A673 (cell line): ENCODE results near the gene KCNK15. TPM values are rescaled to one million over a fixed set of nuclear protein-coding genes. Genes with fewer than 3 reads are reported as not detected.

ENCODE experiments used
- BruUV-seq: library from RNA; stranded (reverse); fragments of 400-500 nt; replicated peaks from 2 replicates; lab custom pipeline; 2021; lab: Mats Ljungman, UMichigan
- CTCF ChIA-PET: fragments of 300-600 bp; sonication (Branson Sonifier 250); formaldehyde crosslinking; loops from one replicate; lab custom pipeline; 2022; ENCODE audit warnings: antibody characterized with exemption; lab: Charles Lee
- POLR2A ChIA-PET: fragments of 300-600 bp; sonication (Branson Sonifier 250); formaldehyde crosslinking; loops from one replicate; lab custom pipeline; 2022; ENCODE audit warnings: antibody characterized with exemption; ENCODE audit not compliant: low non-redundant PET; lab: Charles Lee
- DNase-seq: peaks from one replicate; pipeline ENCODE4 v3.0.0-alpha.2; 2015; ENCODE audit warnings: low spot score
- H3K27ac ChIP-seq: fragments of 200-600 bp; sonication (generic); 2 replicates; pipeline ENCODE4 v1.5.1; 2016; ENCODE audit warnings: mixed run types, low read depth, mild to moderate bottlenecking, mixed read lengths, antibody characterized with exemption, low read length; ENCODE audit not compliant: poor library complexity, severe bottlenecking
- H3K27me3 ChIP-seq: fragments of 200-600 bp; sonication (generic); replicated peaks from 2 replicates; pipeline ENCODE4 v1.6.1; 2017; ENCODE audit warnings: mixed run types, low read depth, mild to moderate bottlenecking, mixed read lengths, antibody characterized with exemption, low read length; ENCODE audit not compliant: insufficient read depth, poor library complexity
- H3K36me3 ChIP-seq: fragments of 200-600 bp; sonication (generic); 2 replicates; pipeline ENCODE4 v1.6.1; 2016; ENCODE audit warnings: mixed run types, mild to moderate bottlenecking, mixed read lengths, antibody characterized with exemption, low read length; ENCODE audit not compliant: insufficient read depth, poor library complexity, severe bottlenecking
- H3K4me1 ChIP-seq: fragments of 200-600 bp; sonication (generic); 2 replicates; pipeline ENCODE4 v1.6.1; 2017; ENCODE audit warnings: mixed run types, mild to moderate bottlenecking, mixed read lengths, antibody characterized with exemption, low read length; ENCODE audit not compliant: insufficient read depth, poor library complexity, severe bottlenecking
- H3K4me3 ChIP-seq: fragments of 200-600 bp; sonication (generic); 2 replicates; pipeline ENCODE4 v1.5.1; 2016; ENCODE audit warnings: low read depth, mixed run types, mild to moderate bottlenecking, mixed read lengths, low read length; ENCODE audit not compliant: poor library complexity, severe bottlenecking
- H3K9me3 ChIP-seq: fragments of 200-600 bp; sonication (generic); 2 replicates; pipeline ENCODE4 v1.6.1; 2016; ENCODE audit warnings: mixed run types, low read depth, mild to moderate bottlenecking, mixed read lengths, antibody characterized with exemption, low read length; ENCODE audit not compliant: poor library complexity, severe bottlenecking
- CTCF ChIP-seq: fragments of 300-800, 200-600 bp; sonication (generic); conservative IDR thresholded peaks from 2 replicates; pipeline ENCODE4 v1.5.1; 2017; ENCODE audit warnings: low read depth, mild to moderate bottlenecking, antibody characterized with exemption, low read length, moderate library complexity, mixed read lengths
- EZH2 ChIP-seq: fragments of 200-600 bp; sonication (generic); IDR thresholded peaks from 2 replicates; pipeline ENCODE4 v1.6.1; 2017; ENCODE audit warnings: borderline replicate concordance, low read depth, mild to moderate bottlenecking, mixed read lengths, antibody characterized with exemption, low read length; ENCODE audit not compliant: poor library complexity, severe bottlenecking
- intact Hi-C: fragments of 100-400 bp; cut with micrococcal nuclease; formaldehyde crosslinking; loops from one replicate; pipeline ENCODE4 v1.10.0; 2022; ENCODE audit not compliant: unreplicated experiment
- total RNA-seq: library from RNA; stranded (reverse); gene quantifications from 2 replicates; pipeline ENCODE4 v1.2.3, GENCODE V29; 2021

KCNK15 gene
- total RNA-seq, 1 experiment from 2014 or later: not detected

GRCh38 chr20:44727651-44728050 is 18.0 kb upstream of the KCNK15 start:
- H3K36me3 ChIP-seq: no peaks in the 10 kb centered on the region
- ChIA-PET POLR2A (no interaction called here), CTCF (no interaction called here)
- no peaks in the 10 kb centered on the region for H3K27me3 ChIP-seq
- no peak for TF ChIP-seq CTCF
- TF ChIP-seq EZH2: no peak
- no peak for DNase-seq
- H3K9me3 ChIP-seq: no peaks in the 10 kb centered on the region
- H3K4me1 ChIP-seq: peaks cover 11% of the 10 kb centered on the region
- H3K4me3 ChIP-seq: no peak overlapping the region
- H3K27ac ChIP-seq: no peak overlapping the region
- BruUV-seq: no TSS peak
- intact Hi-C loops: no loop called here

GRCh38 chr20:44728801-44729443 is 16.7 kb upstream of the KCNK15 start:
- no peaks in the 10 kb centered on the region for H3K36me3 ChIP-seq
- no peaks in the 10 kb centered on the region for H3K9me3 ChIP-seq
- BruUV-seq: no TSS peak
- POLR2A ChIA-PET: no interaction called here
- CTCF ChIA-PET: no interaction called here
- H3K27ac ChIP-seq: no peak overlapping the region
- peak; percentile 64 for DNase-seq
- intact Hi-C loops: no loop called here
- H3K27me3 ChIP-seq: no peaks in the 10 kb centered on the region
- peaks cover 11% of the 10 kb centered on the region for H3K4me1 ChIP-seq
- TF ChIP-seq EZH2 (no peak), CTCF (no peak)
- H3K4me3 ChIP-seq: no peak overlapping the region

GRCh38 chr20:44730441-44730840 is 15.2 kb upstream of the KCNK15 start:
- no peak overlapping the region for H3K27ac ChIP-seq

More at GRCh38 chr20:44730441-44730840, 15.2 kb upstream of the KCNK15 start:
- DNase-seq: peak; percentile 35
- BruUV-seq: no TSS peak
- H3K36me3 ChIP-seq: no peaks in the 10 kb centered on the region
- no peaks in the 10 kb centered on the region for H3K27me3 ChIP-seq
- intact Hi-C loops: loop anchor here (5.0 to 10.0 kb wide), 2 partner anchors 343 to 516 kb away; partner anchors contain the start of gene OSER1
- no peak overlapping the region for H3K4me3 ChIP-seq
- no peaks in the 10 kb centered on the region for H3K9me3 ChIP-seq
- ChIA-PET CTCF (interaction anchor here (0.7 kb wide), 1 partner anchor 315 kb away, joined by 5 read pairs; no protein-coding TSS in a partner anchor), POLR2A (no interaction called here)
- peaks cover 17% of the 10 kb centered on the region for H3K4me1 ChIP-seq
- TF ChIP-seq EZH2 (no peak), CTCF (no peak)
